NCI-H1694 treated with DMSO at 0.1 percent for 48 hours (cell line): ENCODE measurements around the gene EEF1A2.

Experiments used
- DNase-seq: peaks from one replicate; lab custom pipeline; 2025; lab: John Stamatoyannopoulos, UW

EEF1A2 gene

GRCh38 chr20:63536997-63537524 lies 38.2 kb upstream of the EEF1A2 start, which contains the start of gene PTK6:
Gene PTK6 (minus strand): TSS chr20:63537376. CDS start chr20:63537314, 62 bp downstream.
- no peak for DNase-seq

- no peak for DNase-seq
Observed at GRCh38 chr20:63536241-63536977, 37.5 kb upstream of the EEF1A2 start.

GRCh38 chr20:63534831-63535651 lies 36.2 kb upstream of the EEF1A2 start:
- no peak for DNase-seq

GRCh38 chr20:63534427-63534830 lies 35.5 kb upstream of the EEF1A2 start:
- DNase-seq = no peak

- no peak for DNase-seq
Observed at GRCh38 chr20:63533871-63534393, 35.0 kb upstream of the EEF1A2 start.

- DNase-seq = no peak
Observed at GRCh38 chr20:63533388-63533787, 34.5 kb upstream of the EEF1A2 start.

- no peak for DNase-seq
Observed at GRCh38 chr20:63532449-63532971, 33.6 kb upstream of the EEF1A2 start.

GRCh38 chr20:63531686-63532448 lies 33.0 kb upstream of the EEF1A2 start:
- no peak for DNase-seq

- DNase-seq = no peak
Observed at GRCh38 chr20:63530788-63531160, 31.9 kb upstream of the EEF1A2 start.

GRCh38 chr20:63529861-63530787 lies 31.2 kb upstream of the EEF1A2 start:
- DNase-seq = no peak

- no peak for DNase-seq
Observed at GRCh38 chr20:63529180-63529860, 30.4 kb upstream of the EEF1A2 start.

GRCh38 chr20:63527184-63527583 lies 28.3 kb upstream of the EEF1A2 start:
- DNase-seq = no peak

- DNase-seq = no peak
Observed at GRCh38 chr20:63525971-63526370, 27.1 kb upstream of the EEF1A2 start.

- no peak for DNase-seq
Observed at GRCh38 chr20:63525185-63525584, 26.3 kb upstream of the EEF1A2 start.

GRCh38 chr20:63522981-63523611 lies 24.2 kb upstream of the EEF1A2 start:
- no peak for DNase-seq

- DNase-seq = no peak
Observed at GRCh38 chr20:63522091-63522868, 23.4 kb upstream of the EEF1A2 start.

GRCh38 chr20:63521602-63522001 lies 22.7 kb upstream of the EEF1A2 start:
- DNase-seq = no peak

- DNase-seq = no peak
Observed at GRCh38 chr20:63520934-63521601, 22.2 kb upstream of the EEF1A2 start.
